MM.1S (cell line): ENCODE measurements around the gene ZNRF1.

Experiments
- CTCF ChIP-seq: fragments of 300-600 bp; sonication (generic); IDR thresholded peaks from 2 replicates; pipeline ENCODE4 v1.5.1; 2016; ENCODE audit warnings: antibody characterized with exemption, low read length, mixed read lengths
- EZH2 ChIP-seq: fragments of 300-600 bp; sonication (generic); optimal IDR thresholded peaks from 2 replicates; pipeline ENCODE3; 2017; ENCODE audit warnings: low read depth, mild to moderate bottlenecking, antibody characterized with exemption, low read length, mixed read lengths
- EZH2phosphoT487 ChIP-seq: fragments of 300-600 bp; sonication (generic); IDR thresholded peaks from 2 replicates; pipeline ENCODE4 v1.6.1; 2018; ENCODE audit warnings: antibody characterized with exemption, low read length

GRCh38 chr16:75143941-75144340 is 145.1 kb downstream of the ZNRF1 start:
- TF ChIP-seq CTCF (no peak), EZH2phosphoT487 (no peak), EZH2 (no peak)
